HCT116 (cell line): ENCODE results near the gene GP1BB. TPM values are rescaled to one million over a fixed set of nuclear protein-coding genes. Genes with fewer than 3 reads are reported as not detected.
A peak's percentile ranks its signal among the peaks of the same experiment; 100 is the strongest.

Source experiments
- ATAC-seq: fragments of 200-7000 bp; cut with Tn5 transposase; 2 replicates; pipeline ENCODE4 v1.9.1; 2020; ENCODE audit warnings: mild to moderate bottlenecking, moderate library complexity
- BruUV-seq: library from RNA; stranded (reverse); fragments of 400-500 nt; replicated peaks from 2 replicates; lab custom pipeline; 2021; lab: Mats Ljungman, UMichigan
- CTCF ChIA-PET: fragments of 300-600 bp; sonication (Branson Sonifier 250); formaldehyde crosslinking; loops from one replicate; lab custom pipeline; 2021; ENCODE audit warnings: antibody characterized with exemption; lab: Charles Lee
- POLR2A ChIA-PET: fragments of 300-600, 350-600 bp; sonication (Branson Sonifier 250); formaldehyde crosslinking; loops from one replicate; lab custom pipeline; 2021; ENCODE audit warnings: antibody characterized with exemption; lab: Charles Lee
- RAD21 ChIA-PET, 2 experiments: fragments of 300-600 bp; sonication (Branson Sonifier 250); formaldehyde crosslinking; loops; one replicate each; lab custom pipeline; 2023; ENCODE audit warnings: low total read pairs in 2 of 2; ENCODE audit not compliant: uncharacterized antibody in 2 of 2, unreplicated experiment in 2 of 2, low non-redundant PET in 1 of 2; lab: Charles Lee
- DNase-seq: peaks from one replicate; pipeline ENCODE4 v3.0.0-alpha.2; 2010; ENCODE audit warnings: low read depth, low spot score
- H2AFZ ChIP-seq: fragments of 200-600 bp; shearing (Covaris generic), sonication (generic); 2 replicates; pipeline ENCODE4 v1.6.1; 2017; ENCODE audit warnings: low read depth, mixed run types, mixed read lengths, antibody characterized with exemption, low read length; ENCODE audit not compliant: poor library complexity, severe bottlenecking
- H3K27ac ChIP-seq: 2 replicates; pipeline ENCODE4 v1.5.1; 2012; ENCODE audit warnings: low read depth, low read length
- H3K27me3 ChIP-seq: fragments of 200-600 bp; sonication (generic); 2 replicates; pipeline ENCODE4 v1.6.1; 2016; ENCODE audit warnings: mixed run types, low read length, mixed read lengths; ENCODE audit not compliant: insufficient read depth
- H3K36me3 ChIP-seq, 2 experiments: fragments of 200-500 bp in 1 of 2; fragments of 200-600 bp in 1 of 2; sonication (Bioruptor generic) in 1 of 2; sonication (generic) in 1 of 2; 2 replicates each; pipeline versions ENCODE4 v1.5.1 to v1.6.1; 2014 to 2016; ENCODE audit warnings: low read length in 2 of 2, inconsistent platforms in 1 of 2, mixed read lengths in 1 of 2, mixed run types in 1 of 2; ENCODE audit not compliant: insufficient read depth in 2 of 2, control insufficient read depth in 1 of 2
- H3K4me1 ChIP-seq, 2 experiments: fragments of 200-600 bp in 1 of 2; sonication (generic) in 1 of 2; 2 replicates each; pipeline versions ENCODE4 v1.5.1 to v1.6.1; 2012 to 2017; ENCODE audit warnings: low read length in 2 of 2, inconsistent platforms in 1 of 2, mild to moderate bottlenecking in 1 of 2, mixed read lengths in 1 of 2, mixed run types in 1 of 2, moderate library complexity in 1 of 2; ENCODE audit not compliant: insufficient read depth in 2 of 2, control insufficient read depth in 1 of 2
- H3K4me2 ChIP-seq: fragments of 200-600 bp; sonication (generic); 2 replicates; pipeline ENCODE4 v1.6.1; 2017; ENCODE audit warnings: mixed run types, low read length, mixed read lengths
- H3K4me3 ChIP-seq, 2 experiments: fragments of 200-600 bp in 1 of 2; sonication (generic) in 1 of 2; replicated peaks in 1 of 2; 2 replicates each; pipeline ENCODE4 v1.5.1; 2011 to 2016; ENCODE audit warnings: low read length in 2 of 2, control low read depth in 1 of 2, low read depth in 1 of 2, mild to moderate bottlenecking in 1 of 2, mixed read lengths in 1 of 2, mixed run types in 1 of 2
- H3K79me2 ChIP-seq: fragments of 200-600 bp; sonication (generic); 2 replicates; pipeline ENCODE4 v1.6.1; 2017; ENCODE audit warnings: mild to moderate bottlenecking, mixed run types, low read length, moderate library complexity, mixed read lengths; ENCODE audit not compliant: insufficient read depth
- H3K9ac ChIP-seq: fragments of 200-600 bp; sonication (generic); 2 replicates; pipeline ENCODE4 v1.6.1; 2016; ENCODE audit warnings: low read length, mixed read lengths
- H3K9me2 ChIP-seq: fragments of 200-600 bp; sonication (generic), shearing (Covaris generic); 2 replicates; pipeline ENCODE4 v1.6.1; 2017; ENCODE audit warnings: mixed run types, mild to moderate bottlenecking, moderate library complexity; ENCODE audit not compliant: insufficient read depth
- H3K9me3 ChIP-seq, 2 experiments: fragments of 200-500 bp in 1 of 2; fragments of 200-600 bp in 1 of 2; sonication (Bioruptor generic) in 1 of 2; sonication (generic) in 1 of 2; 2 replicates each; pipeline ENCODE4 v1.6.1; 2014 to 2017; ENCODE audit warnings: low read length in 2 of 2, mixed read lengths in 2 of 2, inconsistent platforms in 1 of 2, low read depth in 1 of 2, mild to moderate bottlenecking in 1 of 2, mixed run types in 1 of 2, moderate library complexity in 1 of 2; ENCODE audit not compliant: control insufficient read depth in 1 of 2, insufficient read depth in 1 of 2
- H4K20me1 ChIP-seq: fragments of 200-600 bp; sonication (generic), shearing (Covaris generic); 2 replicates; pipeline ENCODE4 v1.6.1; 2017; ENCODE audit warnings: mixed run types, mild to moderate bottlenecking, moderate library complexity; ENCODE audit not compliant: insufficient read depth
- CTCF ChIP-seq, 3 experiments: fragments of 200-600 bp in 1 of 3; sonication (generic) in 1 of 3; IDR thresholded peaks in 2 of 3; conservative IDR thresholded peaks in 1 of 3; 2 replicates each; pipeline ENCODE4 v1.5.1; 2012 to 2017; ENCODE audit warnings: low read depth in 2 of 3, low read length in 2 of 3, antibody characterized with exemption in 1 of 3, borderline replicate concordance in 1 of 3, control low read depth in 1 of 3, mild to moderate bottlenecking in 1 of 3, mixed read lengths in 1 of 3, mixed run types in 1 of 3, moderate library complexity in 1 of 3; ENCODE audit not compliant: insufficient read depth in 1 of 3
- EZH2phosphoT487 ChIP-seq: fragments of 200-600 bp; IDR thresholded peaks from 2 replicates; pipeline ENCODE4 v1.6.1; 2018; ENCODE audit warnings: antibody characterized with exemption, borderline replicate concordance
- POLR2A ChIP-seq: IDR thresholded peaks from 2 replicates; pipeline ENCODE4 v1.7.0; 2011; ENCODE audit warnings: borderline replicate concordance; ENCODE audit not compliant: insufficient read depth, insufficient read length; ENCODE audit errors: extremely low read depth
- POLR2AphosphoS5 ChIP-seq: IDR thresholded peaks from 2 replicates; pipeline ENCODE4 v1.6.1; 2011; ENCODE audit warnings: mild to moderate bottlenecking, low read depth, low read length, moderate library complexity
- RAD21 ChIP-seq: IDR thresholded peaks from 2 replicates; pipeline ENCODE4 v1.6.1; 2012; ENCODE audit warnings: low read depth, mild to moderate bottlenecking
- REST ChIP-seq: IDR thresholded peaks from 2 replicates; pipeline ENCODE4 v1.6.1; 2012; ENCODE audit warnings: low read depth
- SIN3A ChIP-seq: IDR thresholded peaks from 2 replicates; pipeline ENCODE4 v1.6.1; 2012; ENCODE audit warnings: low read depth
- ZFX ChIP-seq: fragments of 450-650 bp; IDR thresholded peaks from 2 replicates; pipeline ENCODE4 v1.6.1; 2017
- intact Hi-C: fragments of 100-400 bp; cut with micrococcal nuclease; formaldehyde crosslinking; loops from 2 replicates; pipeline ENCODE4 v1.10.0; 2022
- total RNA-seq: library from RNA; stranded (reverse); gene quantifications from one replicate; pipeline ENCODE4 v1.2.1, GENCODE V29; 2021; ENCODE audit not compliant: unreplicated experiment

GP1BB gene
- total RNA-seq, 1 experiment from 2014 or later: 4.8 TPM

GRCh38 chr22:19766240-19766510 lies 42.8 kb downstream of the GP1BB start:
- CTCF ChIA-PET: interaction anchor here (1.0 to 2.2 kb wide), 3 partner anchors 10 to 144 kb away, joined by 3 to 10 read pairs (median 7); no protein-coding TSS in a partner anchor
- peak; percentile 87 for TF ChIP-seq ZFX
- TF ChIP-seq EZH2phosphoT487: no peak
- Histone ChIP-seq H3K4me2 (peak overlapping the region; percentile 97), H3K9ac (peak overlapping the region; percentile 88), H3K4me3 (peak overlapping the region; percentile 72 to 87), H3K9me2 (no peaks in the 10 kb centered on the region), H3K9me3 (no peaks in the 10 kb centered on the region), H3K27ac (peak overlapping the region; percentile 94), H3K79me2 (peaks cover 30% of the 10 kb centered on the region), H3K27me3 (no peaks in the 10 kb centered on the region), H4K20me1 (no peaks in the 10 kb centered on the region), H2AFZ (no peak overlapping the region), H3K36me3 (no peaks in the 10 kb centered on the region), H3K4me1 (peaks cover 12 to 23% of the 10 kb centered on the region in 2 experiments)
- DNase-seq (no peak), ATAC-seq (peak; percentile 21)
- POLR2A ChIA-PET: interaction anchor here (1.6 kb wide), 1 partner anchor 10 kb away, joined by 4 read pairs; no protein-coding TSS in a partner anchor
- no TSS peak for BruUV-seq
- intact Hi-C loops: loop anchor here (5.0 kb wide), 1 partner anchor 91 kb away; no protein-coding TSS in a partner anchor
- RAD21 ChIA-PET: no interaction called here

GRCh38 chr22:19766511-19767426 lies 43.4 kb downstream of the GP1BB start:
- H4K20me1 ChIP-seq: no peaks in the 10 kb centered on the region
- H3K27ac ChIP-seq: peak overlapping the region; percentile 94
- BruUV-seq: no TSS peak
- H3K9me3 ChIP-seq: no peaks in the 10 kb centered on the region
- peak overlapping the region; percentile 72 to 87 for H3K4me3 ChIP-seq
- DNase-seq (peak; percentile 50), ATAC-seq (peak; percentile 82)
- H3K27me3 ChIP-seq: no peaks in the 10 kb centered on the region
- RAD21 ChIA-PET: no interaction called here
- H3K4me2 ChIP-seq: peak overlapping the region; percentile 97
- intact Hi-C loops: loop anchor here (5.0 kb wide), 1 partner anchor 91 kb away; no protein-coding TSS in a partner anchor
- H3K9me2 ChIP-seq: no peaks in the 10 kb centered on the region
- peak overlapping the region; percentile 35 for H2AFZ ChIP-seq
- TF ChIP-seq ZFX (peak; percentile 68), RAD21 (peak; percentile 61), CTCF (IDR thresholded peaks at IDR 0.05 in 2 of 3, conservative IDR thresholded peaks at IDR 0.05 in 1 of 3; ENCODE audit: borderline replicate concordance in 1 of 3, insufficient read depth in 1 of 3, low read depth in 2 of 3, low read length in 2 of 3) (peak; percentile 53 to 74 (median 70); a peak in 5 of 6 replicates), POLR2AphosphoS5 (peak; percentile 67), SIN3A (peak; percentile 27; the same call in 1 of the 2 replicates), EZH2phosphoT487 (no peak), POLR2A (no peak), REST (no peak)
- peak overlapping the region; percentile 88 for H3K9ac ChIP-seq
- H3K36me3 ChIP-seq: no peaks in the 10 kb centered on the region
- peaks cover 12 to 23% of the 10 kb centered on the region in 2 experiments for H3K4me1 ChIP-seq
- POLR2A ChIA-PET: interaction anchor here (1.0 kb wide), 1 partner anchor 12 kb away, joined by 4 read pairs; no protein-coding TSS in a partner anchor
- CTCF ChIA-PET: interaction anchor here (1.0 to 2.2 kb wide), 3 partner anchors 10 to 143 kb away, joined by 3 to 10 read pairs (median 7); no protein-coding TSS in a partner anchor
- peaks cover 33% of the 10 kb centered on the region for H3K79me2 ChIP-seq
